Liver (tissue), 9 donors: ENCODE results near the gene PEBP1. TPM values are rescaled to one million over a fixed set of nuclear protein-coding genes. Genes with fewer than 3 reads are reported as not detected.

ENCODE experiments used
- DNase-seq: peaks from one replicate; pipeline ENCODE4 v3.0.0-alpha.2; 2017; ENCODE audit warnings: low spot score
- H3K27ac ChIP-seq, 2 donors: one replicate each; pipeline ENCODE4 v1.7.0; 2013; ENCODE audit warnings: inconsistent platforms in 2 of 2, low read length in 2 of 2, control low read depth in 1 of 2, low read depth in 1 of 2, mild to moderate bottlenecking in 1 of 2
- H3K27me3 ChIP-seq, 4 donors: one replicate each; pipeline versions ENCODE4 v1.6.1 to v1.7.0; 2013; ENCODE audit warnings: low read length in 3 of 4, inconsistent platforms in 1 of 4, mild to moderate bottlenecking in 1 of 4, moderate library complexity in 1 of 4; ENCODE audit not compliant: control insufficient read depth in 4 of 4, insufficient read depth in 4 of 4
- H3K36me3 ChIP-seq, 4 donors: one replicate each; pipeline versions ENCODE4 v1.6.1 to v1.7.0; 2013; ENCODE audit warnings: low read length in 3 of 4, mild to moderate bottlenecking in 3 of 4, low read depth in 1 of 4, moderate library complexity in 1 of 4; ENCODE audit not compliant: control insufficient read depth in 4 of 4, insufficient read depth in 3 of 4
- H3K4me1 ChIP-seq, 4 donors: one replicate each; pipeline versions ENCODE4 v1.6.1 to v1.7.0; 2013; ENCODE audit warnings: low read length in 3 of 4, mild to moderate bottlenecking in 3 of 4, moderate library complexity in 1 of 4; ENCODE audit not compliant: control insufficient read depth in 4 of 4, insufficient read depth in 4 of 4
- H3K4me3 ChIP-seq, 3 donors: one replicate each; pipeline versions ENCODE4 v1.6.1 to v1.7.0; 2013; ENCODE audit warnings: low read length in 3 of 3, control low read depth in 1 of 3, low read depth in 1 of 3, mild to moderate bottlenecking in 1 of 3
- H3K9ac ChIP-seq, 2 donors: one replicate each; pipeline ENCODE4 v1.7.0; 2013; ENCODE audit warnings: low read length in 2 of 2, mild to moderate bottlenecking in 2 of 2, moderate library complexity in 2 of 2, control low read depth in 1 of 2, low read depth in 1 of 2
- H3K9me3 ChIP-seq, 4 donors: one replicate each; pipeline versions ENCODE4 v1.6.1 to v1.7.0; 2013; ENCODE audit warnings: low read length in 3 of 4; ENCODE audit not compliant: control insufficient read depth in 4 of 4
- EGR1 ChIP-seq, 2 donors: IDR thresholded peaks; 2 replicates each; pipeline ENCODE4 v1.6.1; 2016 to 2018; ENCODE audit warnings: antibody characterized with exemption in 2 of 2, low read depth in 2 of 2
- FOXA1 ChIP-seq: IDR thresholded peaks from 2 replicates; pipeline ENCODE4 v1.6.1; 2016; ENCODE audit warnings: antibody characterized with exemption
- FOXA2 ChIP-seq: IDR thresholded peaks from 2 replicates; pipeline ENCODE4 v1.6.1; 2016; ENCODE audit warnings: antibody characterized with exemption
- GABPA ChIP-seq, 2 donors: IDR thresholded peaks in 1 of 2; conservative IDR thresholded peaks in 1 of 2; 2 replicates each; pipeline ENCODE4 v1.6.1; 2016; ENCODE audit warnings: antibody characterized with exemption in 2 of 2, mild to moderate bottlenecking in 1 of 2, moderate library complexity in 1 of 2
- HNF4A ChIP-seq, 2 donors: conservative IDR thresholded peaks; 2 replicates each; pipeline ENCODE4 v1.6.1; 2016; ENCODE audit warnings: antibody characterized with exemption in 2 of 2, mild to moderate bottlenecking in 2 of 2
- HNF4G ChIP-seq: IDR thresholded peaks from 2 replicates; pipeline ENCODE4 v1.6.1; 2016; ENCODE audit warnings: antibody characterized with exemption
- JUND ChIP-seq, 2 donors: IDR thresholded peaks; 2 replicates each; pipeline ENCODE4 v1.6.1; 2016; ENCODE audit warnings: antibody characterized with exemption in 2 of 2
- NR2F2 ChIP-seq: IDR thresholded peaks from 2 replicates; pipeline ENCODE4 v1.6.1; 2016; ENCODE audit warnings: antibody characterized with exemption
- RAD21 ChIP-seq, 2 donors: IDR thresholded peaks; 2 replicates each; pipeline ENCODE4 v1.6.1; 2016; ENCODE audit warnings: antibody characterized with exemption in 2 of 2, mild to moderate bottlenecking in 2 of 2
- RXRA ChIP-seq, 2 donors: IDR thresholded peaks; 2 replicates each; pipeline ENCODE4 v1.6.1; 2017 to 2018; ENCODE audit warnings: antibody characterized with exemption in 2 of 2, mild to moderate bottlenecking in 1 of 2
- SP1 ChIP-seq: IDR thresholded peaks from 2 replicates; pipeline ENCODE4 v1.6.1; 2018; ENCODE audit warnings: antibody characterized with exemption, mild to moderate bottlenecking
- TAF1 ChIP-seq: conservative IDR thresholded peaks from 2 replicates; pipeline ENCODE4 v1.6.1; 2016; ENCODE audit warnings: antibody characterized with exemption, mild to moderate bottlenecking
- YY1 ChIP-seq: IDR thresholded peaks from 2 replicates; pipeline ENCODE4 v1.6.1; 2016; ENCODE audit warnings: antibody characterized with exemption, mild to moderate bottlenecking
- WGBS: extraction: QIAGEN DNeasy Blood & Tissue Kit; methylation state at CpG from one replicate; pipeline ENCODE4 v1.1.7; 2013; 5-methylcytosine and 5-hydroxymethylcytosine counted together
- polyA plus RNA-seq, 2 donors: library from polyadenylated mRNA; stranded (reverse) in 1 of 2; unstranded in 1 of 2; fragments of 200-250 nt in 1 of 2; fragments of >200 nt in 1 of 2; fragmentation: Nextera tagmentation in 1 of 2; extraction: Ambion mirVana in 1 of 2; gene quantifications; one replicate each; pipeline versions ENCODE4 v1.2.1 to v1.2.3, GENCODE V29; 2013 to 2015
- total RNA-seq, 2 donors: library from RNA; depleted of rRNA; stranded (reverse); fragments of >200 nt; gene quantifications; one replicate each; pipeline ENCODE4 v1.2.3, GENCODE V29; 2014
- TF ChIP-seq, protein P1 (sequence below): IDR thresholded peaks from 2 replicates; pipeline ENCODE4 v1.6.1; 2016; ENCODE audit warnings: antibody characterized with exemption, mild to moderate bottlenecking
- TF ChIP-seq, protein P2 (sequence below): IDR thresholded peaks from 2 replicates; pipeline ENCODE4 v1.6.1; 2016; ENCODE audit warnings: antibody characterized with exemption
- TF ChIP-seq, protein P3 (sequence below): IDR thresholded peaks from 2 replicates; pipeline ENCODE4 v1.6.1; 2016; ENCODE audit warnings: antibody characterized with exemption
- TF ChIP-seq, protein P4 (sequence below): IDR thresholded peaks from 2 replicates; pipeline ENCODE4 v1.6.1; 2016; ENCODE audit warnings: antibody characterized with exemption
- TF ChIP-seq, protein P5 (sequence below): fragments of 150-350 bp; IDR thresholded peaks from 2 replicates; pipeline ENCODE4 v1.5.1; 2017; ENCODE audit warnings: improper control_type of control experiment, low read depth, low read length; ENCODE audit not compliant: missing input control
- donor health status: healthy.
- donor health status: healthy.
- donor health status: healthy.
- donor health status: healthy.
- donor health status: healthy.

PEBP1 gene
- total and polyA plus RNA-seq, 4 donors: 478 to 1,937 (median 635) TPM

DNA sequence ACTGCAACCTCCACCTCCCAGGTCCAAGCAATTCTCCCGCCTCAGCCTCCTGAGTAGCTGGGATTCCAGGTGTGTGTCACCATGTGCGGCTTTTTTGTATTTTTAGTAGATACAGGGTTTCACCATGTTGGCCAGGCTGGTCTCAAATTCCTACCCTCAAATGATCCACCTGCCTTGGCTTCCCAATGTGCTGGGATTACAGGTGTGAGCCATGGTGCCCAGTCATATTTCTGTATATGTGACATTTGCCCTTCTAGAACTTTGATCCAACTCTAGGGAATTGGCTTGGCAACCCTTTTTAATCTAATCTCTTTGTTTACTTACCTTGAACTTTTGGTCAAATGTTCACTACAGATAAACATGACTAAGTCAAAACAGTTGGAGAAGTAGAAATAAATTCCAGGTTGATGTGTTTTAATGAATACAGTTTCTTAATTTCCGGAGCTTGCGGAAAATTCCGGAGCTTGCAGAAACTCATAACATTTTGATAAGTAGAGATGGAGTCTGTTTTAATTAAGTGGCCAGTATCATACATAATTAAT is 11.5 kb upstream of the PEBP1 start:
- no peak overlapping the region for H3K4me3 ChIP-seq
- TF ChIP-seq HNF4G: no peak
- TF ChIP-seq GABPA (IDR thresholded peaks at IDR 0.05 in 1 of 2, conservative IDR thresholded peaks at IDR 0.05 in 1 of 2): no peak
- TF ChIP-seq JUND (IDR thresholded peaks at IDR 0.05): peak in 1 of 2 donors; percentile 70
- TF ChIP-seq, protein P1, sequence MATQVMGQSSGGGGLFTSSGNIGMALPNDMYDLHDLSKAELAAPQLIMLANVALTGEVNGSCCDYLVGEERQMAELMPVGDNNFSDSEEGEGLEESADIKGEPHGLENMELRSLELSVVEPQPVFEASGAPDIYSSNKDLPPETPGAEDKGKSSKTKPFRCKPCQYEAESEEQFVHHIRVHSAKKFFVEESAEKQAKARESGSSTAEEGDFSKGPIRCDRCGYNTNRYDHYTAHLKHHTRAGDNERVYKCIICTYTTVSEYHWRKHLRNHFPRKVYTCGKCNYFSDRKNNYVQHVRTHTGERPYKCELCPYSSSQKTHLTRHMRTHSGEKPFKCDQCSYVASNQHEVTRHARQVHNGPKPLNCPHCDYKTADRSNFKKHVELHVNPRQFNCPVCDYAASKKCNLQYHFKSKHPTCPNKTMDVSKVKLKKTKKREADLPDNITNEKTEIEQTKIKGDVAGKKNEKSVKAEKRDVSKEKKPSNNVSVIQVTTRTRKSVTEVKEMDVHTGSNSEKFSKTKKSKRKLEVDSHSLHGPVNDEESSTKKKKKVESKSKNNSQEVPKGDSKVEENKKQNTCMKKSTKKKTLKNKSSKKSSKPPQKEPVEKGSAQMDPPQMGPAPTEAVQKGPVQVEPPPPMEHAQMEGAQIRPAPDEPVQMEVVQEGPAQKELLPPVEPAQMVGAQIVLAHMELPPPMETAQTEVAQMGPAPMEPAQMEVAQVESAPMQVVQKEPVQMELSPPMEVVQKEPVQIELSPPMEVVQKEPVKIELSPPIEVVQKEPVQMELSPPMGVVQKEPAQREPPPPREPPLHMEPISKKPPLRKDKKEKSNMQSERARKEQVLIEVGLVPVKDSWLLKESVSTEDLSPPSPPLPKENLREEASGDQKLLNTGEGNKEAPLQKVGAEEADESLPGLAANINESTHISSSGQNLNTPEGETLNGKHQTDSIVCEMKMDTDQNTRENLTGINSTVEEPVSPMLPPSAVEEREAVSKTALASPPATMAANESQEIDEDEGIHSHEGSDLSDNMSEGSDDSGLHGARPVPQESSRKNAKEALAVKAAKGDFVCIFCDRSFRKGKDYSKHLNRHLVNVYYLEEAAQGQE: peak; percentile 61
- peak; percentile 87 for TF ChIP-seq NR2F2
- peak; percentile 37 to 43 for TF ChIP-seq RAD21 (IDR thresholded peaks at IDR 0.05)
- TF ChIP-seq TAF1: no peak
- TF ChIP-seq, protein P2, sequence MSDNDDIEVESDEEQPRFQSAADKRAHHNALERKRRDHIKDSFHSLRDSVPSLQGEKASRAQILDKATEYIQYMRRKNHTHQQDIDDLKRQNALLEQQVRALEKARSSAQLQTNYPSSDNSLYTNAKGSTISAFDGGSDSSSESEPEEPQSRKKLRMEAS: peak; percentile 97
- TF ChIP-seq, protein P3, sequence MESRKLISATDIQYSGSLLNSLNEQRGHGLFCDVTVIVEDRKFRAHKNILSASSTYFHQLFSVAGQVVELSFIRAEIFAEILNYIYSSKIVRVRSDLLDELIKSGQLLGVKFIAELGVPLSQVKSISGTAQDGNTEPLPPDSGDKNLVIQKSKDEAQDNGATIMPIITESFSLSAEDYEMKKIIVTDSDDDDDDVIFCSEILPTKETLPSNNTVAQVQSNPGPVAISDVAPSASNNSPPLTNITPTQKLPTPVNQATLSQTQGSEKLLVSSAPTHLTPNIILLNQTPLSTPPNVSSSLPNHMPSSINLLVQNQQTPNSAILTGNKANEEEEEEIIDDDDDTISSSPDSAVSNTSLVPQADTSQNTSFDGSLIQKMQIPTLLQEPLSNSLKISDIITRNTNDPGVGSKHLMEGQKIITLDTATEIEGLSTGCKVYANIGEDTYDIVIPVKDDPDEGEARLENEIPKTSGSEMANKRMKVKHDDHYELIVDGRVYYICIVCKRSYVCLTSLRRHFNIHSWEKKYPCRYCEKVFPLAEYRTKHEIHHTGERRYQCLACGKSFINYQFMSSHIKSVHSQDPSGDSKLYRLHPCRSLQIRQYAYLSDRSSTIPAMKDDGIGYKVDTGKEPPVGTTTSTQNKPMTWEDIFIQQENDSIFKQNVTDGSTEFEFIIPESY: peak; percentile 86
- TF ChIP-seq RXRA (IDR thresholded peaks at IDR 0.05): peak; percentile 85 to 93
- TF ChIP-seq, protein P4, sequence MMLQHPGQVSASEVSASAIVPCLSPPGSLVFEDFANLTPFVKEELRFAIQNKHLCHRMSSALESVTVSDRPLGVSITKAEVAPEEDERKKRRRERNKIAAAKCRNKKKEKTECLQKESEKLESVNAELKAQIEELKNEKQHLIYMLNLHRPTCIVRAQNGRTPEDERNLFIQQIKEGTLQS: no peak
- TF ChIP-seq EGR1 (IDR thresholded peaks at IDR 0.05; ENCODE audit: low read depth in 2 of 2): peak in 1 of 2 donors; percentile 24
- TF ChIP-seq HNF4A (conservative IDR thresholded peaks at IDR 0.05): peak; percentile 94 to 95
- TF ChIP-seq FOXA1: peak; percentile 92
- TF ChIP-seq YY1: peak; percentile 72
- peak; percentile 90 for TF ChIP-seq SP1
- TF ChIP-seq, protein P5, sequence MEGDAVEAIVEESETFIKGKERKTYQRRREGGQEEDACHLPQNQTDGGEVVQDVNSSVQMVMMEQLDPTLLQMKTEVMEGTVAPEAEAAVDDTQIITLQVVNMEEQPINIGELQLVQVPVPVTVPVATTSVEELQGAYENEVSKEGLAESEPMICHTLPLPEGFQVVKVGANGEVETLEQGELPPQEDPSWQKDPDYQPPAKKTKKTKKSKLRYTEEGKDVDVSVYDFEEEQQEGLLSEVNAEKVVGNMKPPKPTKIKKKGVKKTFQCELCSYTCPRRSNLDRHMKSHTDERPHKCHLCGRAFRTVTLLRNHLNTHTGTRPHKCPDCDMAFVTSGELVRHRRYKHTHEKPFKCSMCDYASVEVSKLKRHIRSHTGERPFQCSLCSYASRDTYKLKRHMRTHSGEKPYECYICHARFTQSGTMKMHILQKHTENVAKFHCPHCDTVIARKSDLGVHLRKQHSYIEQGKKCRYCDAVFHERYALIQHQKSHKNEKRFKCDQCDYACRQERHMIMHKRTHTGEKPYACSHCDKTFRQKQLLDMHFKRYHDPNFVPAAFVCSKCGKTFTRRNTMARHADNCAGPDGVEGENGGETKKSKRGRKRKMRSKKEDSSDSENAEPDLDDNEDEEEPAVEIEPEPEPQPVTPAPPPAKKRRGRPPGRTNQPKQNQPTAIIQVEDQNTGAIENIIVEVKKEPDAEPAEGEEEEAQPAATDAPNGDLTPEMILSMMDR: no peak
- peak; percentile 95 for TF ChIP-seq FOXA2
- H3K4me1 ChIP-seq: peaks cover 16 to 39% (median 29%) of the 10 kb centered on the region in 4 donors

More for the DNA sequence above, 11.5 kb upstream of the PEBP1 start:
- H3K27ac ChIP-seq: peak overlapping the region; percentile 83 to 85
- H3K27me3 ChIP-seq: no peaks in the 10 kb centered on the region
- H3K36me3 ChIP-seq: no peaks in the 10 kb centered on the region
- DNase-seq: no peak
- WGBS: 45% methylated on average over 5 of the region's 5 CpGs
- no peaks in the 10 kb centered on the region for H3K9me3 ChIP-seq
- H3K9ac ChIP-seq: peak overlapping the region in 1 of 2 donors; percentile 34
